ENCODE measurements around the gene PAFAH1B1. TPM values are rescaled to one million over a fixed set of nuclear protein-coding genes. Genes with fewer than 3 reads are reported as not detected.
A peak's percentile ranks its signal among the peaks of the same experiment; 100 is the strongest.

PAFAH1B1 gene
- total and polyA plus RNA-seq, 2 experiments from 2014 or later, result 69.9 to 71.7 TPM

GRCh38 chr17:2687074-2687418 is 93.6 kb downstream of the PAFAH1B1 start:
- H3K27ac Mint-ChIP-seq, result no peak overlapping the region
- H3K4me3 Mint-ChIP-seq, result no peak overlapping the region
- ATAC-seq (no peak), DNase-seq (ENCODE audit: low spot score) (no peak)
- Histone ChIP-seq H4K20me1 (replicated peaks; ENCODE audit: insufficient read depth) (peaks cover 4% of the 10 kb centered on the region), H3K79me2 (replicated peaks; ENCODE audit: insufficient read depth) (no peaks in the 10 kb centered on the region), H3K36me3 (ENCODE audit: insufficient read depth) (no peaks in the 10 kb centered on the region; the same call in 1 of the 2 replicates), H3K9me2 (ENCODE audit: insufficient read depth) (no peaks in the 10 kb centered on the region), H3K27me3 (ENCODE audit: insufficient read depth) (no peaks in the 10 kb centered on the region), H3F3A (replicated peaks; ENCODE audit: low read depth) (peaks cover 20% of the 10 kb centered on the region), H3K4me2 (no peak overlapping the region), H3K4me3 (no peak overlapping the region), H2AFZ (no peak overlapping the region), H3K4me1 (ENCODE audit: insufficient read depth) (peaks cover 13% of the 10 kb centered on the region), H3K27ac (ENCODE audit: low read depth) (0 out of 2 replicates have a peak overlapping the region, but pooled peaks have one; percentile 26)
- H3K4me1 Mint-ChIP-seq, result peaks cover 19% of the 10 kb centered on the region; the same call in 2 of the 3 replicates
- H3K9me3 Mint-ChIP-seq, result no peaks in the 10 kb centered on the region
- peaks cover 12% of the 10 kb centered on the region for H3K36me3 Mint-ChIP-seq (ENCODE audit: low read depth)
- TF ChIP-seq POLR2AphosphoS5 (IDR thresholded peaks at IDR 0.05; ENCODE audit: low read depth) (0 out of 2 replicates have a peak, but pooled peaks have one; percentile 3), EZH2 (IDR thresholded peaks at IDR 0.05; ENCODE audit: low read depth, unreplicated experiment) (no peak), CTCF (conservative IDR thresholded peaks at IDR 0.05; ENCODE audit: low read depth in 2 of 2) (no peak), REST (IDR thresholded peaks at IDR 0.05; ENCODE audit: unreplicated experiment) (no peak), ZNF331 (CRISPR knock-in tag; IDR thresholded peaks at IDR 0.05; ENCODE audit: low read depth) (no peak), CREB1 (CRISPR knock-in tag; IDR thresholded peaks at IDR 0.05; ENCODE audit: low read depth) (no peak)
- peaks cover 24% of the 10 kb centered on the region for H3K27me3 Mint-ChIP-seq (ENCODE audit: insufficient read depth, low read depth, poor library complexity)

- Histone ChIP-seq H3K4me2 (0 out of 2 replicates have a peak overlapping the region, but pooled peaks have one; percentile 38), H2AFZ (no peak overlapping the region), H3K36me3 (ENCODE audit: insufficient read depth) (no peaks in the 10 kb centered on the region), H3F3A (replicated peaks; ENCODE audit: low read depth) (peaks cover 20% of the 10 kb centered on the region), H3K79me2 (replicated peaks; ENCODE audit: insufficient read depth) (no peaks in the 10 kb centered on the region), H3K27me3 (ENCODE audit: insufficient read depth) (no peaks in the 10 kb centered on the region), H3K9me2 (ENCODE audit: insufficient read depth) (no peaks in the 10 kb centered on the region), H4K20me1 (replicated peaks; ENCODE audit: insufficient read depth) (peaks cover 4% of the 10 kb centered on the region), H3K27ac (ENCODE audit: low read depth) (0 out of 2 replicates have a peak overlapping the region, but pooled peaks have one; percentile 39), H3K4me3 (no peak overlapping the region), H3K4me1 (ENCODE audit: insufficient read depth) (peaks cover 13% of the 10 kb centered on the region)
- Mint-ChIP-seq H3K4me1 (peaks cover 19% of the 10 kb centered on the region; the same call in 2 of the 3 replicates), H3K4me3 (no peak overlapping the region), H3K9me3 (no peaks in the 10 kb centered on the region), H3K27me3 (ENCODE audit: insufficient read depth, low read depth, poor library complexity) (peaks cover 24% of the 10 kb centered on the region), H3K36me3 (ENCODE audit: low read depth) (peaks cover 15% of the 10 kb centered on the region), H3K27ac (peak overlapping the region; percentile 79)
- ATAC-seq (no peak), DNase-seq (ENCODE audit: low spot score) (no peak)
- TF ChIP-seq CTCF (conservative IDR thresholded peaks at IDR 0.05; ENCODE audit: low read depth in 2 of 2) (no peak), POLR2AphosphoS5 (IDR thresholded peaks at IDR 0.05; ENCODE audit: low read depth) (peak; percentile 4; the same call in 1 of the 2 replicates)
Observed at GRCh38 chr17:2688351-2689342, 95.2 kb downstream of the PAFAH1B1 start.

All from GM23338 (cell line).